ENCODE results near the gene NMNAT3.

NMNAT3 gene

GRCh38 chr3:139620438-139620837, 57.3 kb downstream of the NMNAT3 start:
- TF ChIP-seq SUZ12 (IDR thresholded peaks at IDR 0.05; ENCODE audit: extremely low read depth, insufficient read depth, insufficient read length) (no peak), YY1 (IDR thresholded peaks at IDR 0.05; ENCODE audit: insufficient read depth, insufficient read length) (no peak), ZNF274 (IDR thresholded peaks at IDR 0.05; ENCODE audit: low read depth, low read length) (no peak)
- Histone ChIP-seq H3K27me3 (ENCODE audit: insufficient read depth, insufficient read length) (no peaks in the 10 kb centered on the region), H3K9ac (ENCODE audit: insufficient read length, low read depth) (no peak overlapping the region), H3K4me3 (ENCODE audit: insufficient read length, low read depth) (no peak overlapping the region), H3K4me1 (ENCODE audit: insufficient read depth, insufficient read length) (no peaks in the 10 kb centered on the region), H3K36me3 (ENCODE audit: insufficient read depth, insufficient read length, low read length) (no peaks in the 10 kb centered on the region), H3K9me3 (ENCODE audit: insufficient read depth, low read length) (no peaks in the 10 kb centered on the region)
- no peak for DNase-seq (ENCODE audit: low read depth, low spot score)

- H3K36me3 ChIP-seq (ENCODE audit: insufficient read depth, insufficient read length, low read length) = no peaks in the 10 kb centered on the region
- H3K27me3 ChIP-seq (ENCODE audit: insufficient read depth, insufficient read length) = no peaks in the 10 kb centered on the region
- H3K4me1 ChIP-seq (ENCODE audit: insufficient read depth, insufficient read length) = no peaks in the 10 kb centered on the region
- TF ChIP-seq SUZ12 (IDR thresholded peaks at IDR 0.05; ENCODE audit: extremely low read depth, insufficient read depth, insufficient read length) (no peak), ZNF274 (IDR thresholded peaks at IDR 0.05; ENCODE audit: low read depth, low read length) (no peak), YY1 (IDR thresholded peaks at IDR 0.05; ENCODE audit: insufficient read depth, insufficient read length) (no peak)
- DNase-seq (ENCODE audit: low read depth, low spot score) = no peak
- H3K9me3 ChIP-seq (ENCODE audit: insufficient read depth, low read length) = no peaks in the 10 kb centered on the region
- H3K4me3 ChIP-seq (ENCODE audit: insufficient read length, low read depth) = no peak overlapping the region
- H3K9ac ChIP-seq (ENCODE audit: insufficient read length, low read depth) = no peak overlapping the region
Observed at GRCh38 chr3:139619484-139619883, 58.3 kb downstream of the NMNAT3 start.

- H3K27me3 ChIP-seq (ENCODE audit: insufficient read depth, insufficient read length) = no peaks in the 10 kb centered on the region
- no peak overlapping the region for H3K4me3 ChIP-seq (ENCODE audit: insufficient read length, low read depth)
- no peaks in the 10 kb centered on the region for H3K9me3 ChIP-seq (ENCODE audit: insufficient read depth, low read length)
- H3K4me1 ChIP-seq (ENCODE audit: insufficient read depth, insufficient read length) = no peaks in the 10 kb centered on the region
- H3K36me3 ChIP-seq (ENCODE audit: insufficient read depth, insufficient read length, low read length) = no peaks in the 10 kb centered on the region
- TF ChIP-seq YY1 (IDR thresholded peaks at IDR 0.05; ENCODE audit: insufficient read depth, insufficient read length) = no peak
- TF ChIP-seq SUZ12 (IDR thresholded peaks at IDR 0.05; ENCODE audit: extremely low read depth, insufficient read depth, insufficient read length) = no peak
- no peak for TF ChIP-seq ZNF274 (IDR thresholded peaks at IDR 0.05; ENCODE audit: low read depth, low read length)
- DNase-seq (ENCODE audit: low read depth, low spot score) = no peak
- no peak overlapping the region for H3K9ac ChIP-seq (ENCODE audit: insufficient read length, low read depth)
Observed at GRCh38 chr3:139617672-139618268, 60.0 kb downstream of the NMNAT3 start.

GRCh38 chr3:139611528-139611927, 66.2 kb downstream of the NMNAT3 start:
- H3K36me3 ChIP-seq (ENCODE audit: insufficient read depth, insufficient read length, low read length) = no peaks in the 10 kb centered on the region
- no peak overlapping the region for H3K4me3 ChIP-seq (ENCODE audit: insufficient read length, low read depth)
- no peaks in the 10 kb centered on the region for H3K4me1 ChIP-seq (ENCODE audit: insufficient read depth, insufficient read length)
- no peak for DNase-seq (ENCODE audit: low read depth, low spot score)
- no peaks in the 10 kb centered on the region for H3K9me3 ChIP-seq (ENCODE audit: insufficient read depth, low read length)
- no peak overlapping the region for H3K9ac ChIP-seq (ENCODE audit: insufficient read length, low read depth)
- H3K27me3 ChIP-seq (ENCODE audit: insufficient read depth, insufficient read length) = no peaks in the 10 kb centered on the region
- TF ChIP-seq SUZ12 (IDR thresholded peaks at IDR 0.05; ENCODE audit: extremely low read depth, insufficient read depth, insufficient read length) (no peak), ZNF274 (IDR thresholded peaks at IDR 0.05; ENCODE audit: low read depth, low read length) (no peak), YY1 (IDR thresholded peaks at IDR 0.05; ENCODE audit: insufficient read depth, insufficient read length) (no peak)

GRCh38 chr3:139610886-139611285, 66.9 kb downstream of the NMNAT3 start:
- Histone ChIP-seq H3K36me3 (ENCODE audit: insufficient read depth, insufficient read length, low read length) (no peaks in the 10 kb centered on the region), H3K27me3 (ENCODE audit: insufficient read depth, insufficient read length) (no peaks in the 10 kb centered on the region), H3K9ac (ENCODE audit: insufficient read length, low read depth) (no peak overlapping the region), H3K9me3 (ENCODE audit: insufficient read depth, low read length) (no peaks in the 10 kb centered on the region), H3K4me1 (ENCODE audit: insufficient read depth, insufficient read length) (no peaks in the 10 kb centered on the region), H3K4me3 (ENCODE audit: insufficient read length, low read depth) (no peak overlapping the region)
- TF ChIP-seq SUZ12 (IDR thresholded peaks at IDR 0.05; ENCODE audit: extremely low read depth, insufficient read depth, insufficient read length) = no peak
- TF ChIP-seq YY1 (IDR thresholded peaks at IDR 0.05; ENCODE audit: insufficient read depth, insufficient read length) = no peak
- TF ChIP-seq ZNF274 (IDR thresholded peaks at IDR 0.05; ENCODE audit: low read depth, low read length) = no peak
- DNase-seq (ENCODE audit: low read depth, low spot score) = no peak

GRCh38 chr3:139608924-139609323, 68.8 kb downstream of the NMNAT3 start:
- Histone ChIP-seq H3K36me3 (ENCODE audit: insufficient read depth, insufficient read length, low read length) (no peaks in the 10 kb centered on the region), H3K4me3 (ENCODE audit: insufficient read length, low read depth) (no peak overlapping the region), H3K9ac (ENCODE audit: insufficient read length, low read depth) (no peak overlapping the region), H3K4me1 (ENCODE audit: insufficient read depth, insufficient read length) (no peaks in the 10 kb centered on the region), H3K9me3 (ENCODE audit: insufficient read depth, low read length) (no peaks in the 10 kb centered on the region), H3K27me3 (ENCODE audit: insufficient read depth, insufficient read length) (no peaks in the 10 kb centered on the region)
- DNase-seq (ENCODE audit: low read depth, low spot score) = no peak
- TF ChIP-seq SUZ12 (IDR thresholded peaks at IDR 0.05; ENCODE audit: extremely low read depth, insufficient read depth, insufficient read length) = no peak
- TF ChIP-seq ZNF274 (IDR thresholded peaks at IDR 0.05; ENCODE audit: low read depth, low read length) = no peak
- TF ChIP-seq YY1 (IDR thresholded peaks at IDR 0.05; ENCODE audit: insufficient read depth, insufficient read length) = no peak

GRCh38 chr3:139608108-139608380, 69.7 kb downstream of the NMNAT3 start:
- H3K9me3 ChIP-seq (ENCODE audit: insufficient read depth, low read length) = no peaks in the 10 kb centered on the region
- no peaks in the 10 kb centered on the region for H3K36me3 ChIP-seq (ENCODE audit: insufficient read depth, insufficient read length, low read length)
- no peak overlapping the region for H3K9ac ChIP-seq (ENCODE audit: insufficient read length, low read depth)
- TF ChIP-seq ZNF274 (IDR thresholded peaks at IDR 0.05; ENCODE audit: low read depth, low read length) (no peak), SUZ12 (IDR thresholded peaks at IDR 0.05; ENCODE audit: extremely low read depth, insufficient read depth, insufficient read length) (no peak), YY1 (IDR thresholded peaks at IDR 0.05; ENCODE audit: insufficient read depth, insufficient read length) (no peak)
- H3K4me3 ChIP-seq (ENCODE audit: insufficient read length, low read depth) = no peak overlapping the region
- H3K4me1 ChIP-seq (ENCODE audit: insufficient read depth, insufficient read length) = no peaks in the 10 kb centered on the region
- DNase-seq (ENCODE audit: low read depth, low spot score) = no peak
- H3K27me3 ChIP-seq (ENCODE audit: insufficient read depth, insufficient read length) = no peaks in the 10 kb centered on the region
